HG02588 (cell line): ENCODE data around the gene GALNT12.
A peak's percentile ranks its signal among the peaks of the same experiment; 100 is the strongest.

Experiments used
- ATAC-seq: cut with Tn5 transposase; IDR thresholded peaks from one replicate; pipeline ENCODE4 v1.9.1; 2021; ENCODE audit warnings: mild to moderate bottlenecking, moderate library complexity; ENCODE audit not compliant: unreplicated experiment

GALNT12 gene

DNA sequence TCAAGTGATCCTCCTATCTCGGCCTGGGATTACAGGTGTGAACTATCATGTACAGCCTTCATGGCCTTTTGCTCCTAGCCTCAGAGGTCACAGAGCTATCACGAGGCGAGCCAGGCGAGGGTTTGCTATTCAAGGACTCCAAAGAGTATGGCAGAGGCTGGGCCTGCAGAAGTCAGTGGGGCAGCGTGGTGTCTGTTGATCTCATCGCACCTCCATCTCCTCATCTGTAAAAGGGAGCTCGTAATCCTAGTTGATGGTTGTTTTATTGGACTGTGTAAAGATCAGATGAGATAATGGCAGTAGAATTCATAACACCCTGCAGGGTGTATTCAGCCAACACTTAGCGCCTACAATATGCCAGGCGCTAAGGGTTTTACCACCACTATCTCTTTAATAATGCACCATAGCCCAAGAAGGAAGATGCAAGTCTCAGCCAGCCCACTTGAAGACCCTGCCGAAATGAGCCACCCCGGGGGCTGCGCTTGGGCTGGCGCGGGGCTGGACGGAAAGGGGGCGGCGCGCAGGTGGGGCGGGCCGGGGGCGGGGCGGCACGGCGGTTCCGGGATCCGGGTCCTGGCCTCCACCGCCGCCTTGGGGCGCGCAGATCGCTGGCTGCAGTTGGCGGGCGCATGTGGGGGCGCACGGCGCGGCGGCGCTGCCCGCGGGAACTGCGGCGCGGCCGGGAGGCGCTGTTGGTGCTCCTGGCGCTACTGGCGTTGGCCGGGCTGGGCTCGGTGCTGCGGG, at the start of gene GALNT12:
TSS of gene GALNT12 (plus strand) at position 601 of the 744 bp plus-strand sequence. CDS start at position 630, 29 bp downstream.
- ATAC-seq: peak; percentile 55

- ATAC-seq: no peak
These were observed 47.2 kb upstream of the GALNT12 start for GRCh38 chr9:98760231-98760630.

DNA sequence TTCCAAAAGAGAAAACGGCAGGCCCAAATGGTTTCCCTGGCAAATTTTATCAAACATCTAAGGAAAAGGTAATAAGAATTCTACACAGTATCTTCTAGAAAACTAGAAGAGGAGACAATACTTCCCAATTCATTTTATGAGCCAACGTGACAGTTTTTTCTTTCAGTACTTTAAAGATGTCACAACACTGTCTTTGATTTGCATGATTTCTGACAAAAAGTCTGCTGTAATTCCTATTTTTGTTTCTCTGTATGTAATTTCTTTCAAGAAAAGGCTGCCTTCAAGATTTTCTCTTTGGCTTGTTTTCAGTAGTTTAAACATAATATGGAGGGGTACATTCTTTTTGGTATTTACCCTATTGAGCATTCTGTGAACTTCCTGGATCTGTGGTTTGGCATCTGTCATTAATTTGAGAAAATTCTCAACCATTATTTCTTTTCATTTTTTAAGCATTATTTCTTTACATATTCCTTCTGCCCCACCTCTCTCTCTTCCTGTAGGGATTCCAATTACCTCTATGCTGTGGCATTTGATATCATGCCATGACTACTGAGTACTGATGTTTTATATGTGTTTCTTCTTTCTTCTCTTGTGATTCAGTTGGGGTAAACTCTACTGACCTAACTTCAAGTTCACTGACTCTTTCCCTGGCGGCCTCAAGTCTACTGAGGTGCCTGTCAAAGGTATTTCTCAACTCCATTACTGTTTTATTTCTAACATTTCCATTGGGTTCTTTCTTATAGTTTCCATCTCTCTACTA, 43.3 kb upstream of the GALNT12 start:
- ATAC-seq: no peak

DNA sequence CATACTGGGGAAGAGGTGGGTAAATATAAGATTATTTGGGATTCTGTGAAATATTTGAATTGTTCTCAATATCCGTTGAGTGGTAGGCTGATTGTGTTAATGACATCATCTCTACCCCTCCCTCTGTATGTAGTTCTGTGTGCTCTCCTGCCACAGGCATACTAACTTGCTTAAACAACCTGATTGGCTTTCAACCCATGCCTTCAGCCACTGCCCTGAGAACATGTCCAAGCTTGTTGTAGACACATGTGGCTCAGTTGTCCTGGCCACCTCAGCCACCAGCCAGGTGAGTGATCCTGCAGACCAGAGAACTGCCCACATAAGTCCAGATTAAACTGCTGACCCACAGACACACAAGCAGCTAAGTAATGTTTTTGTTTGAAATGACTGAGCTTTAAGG, 42.2 kb upstream of the GALNT12 start:
- ATAC-seq: no peak

- no peak for ATAC-seq
These were observed 40.9 kb upstream of the GALNT12 start for GRCh38 chr9:98766586-98766985.

DNA sequence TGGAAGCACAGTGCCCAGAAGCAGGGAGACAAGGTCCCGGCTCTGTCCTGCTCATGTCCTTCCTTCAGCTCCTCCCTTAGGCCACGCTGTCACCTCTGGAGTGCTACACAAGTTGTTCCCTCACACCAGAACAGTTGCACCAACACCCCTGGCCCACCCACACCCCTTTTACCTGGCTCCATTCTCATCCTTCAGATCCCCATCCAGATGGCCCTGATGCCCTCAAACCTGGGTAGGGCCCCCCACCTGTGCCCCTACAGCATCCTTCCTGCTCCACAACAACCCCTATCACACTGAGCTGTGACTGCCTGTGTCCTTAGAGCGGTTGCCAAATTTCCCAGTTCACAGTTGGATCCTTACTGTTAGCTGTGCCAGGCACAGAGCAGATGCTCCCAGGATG, 40.3 kb upstream of the GALNT12 start:
- no peak for ATAC-seq

GRCh38 chr9:98767915-98768314, 39.6 kb upstream of the GALNT12 start:
- no peak for ATAC-seq

GRCh38 chr9:98768344-98768743, 39.1 kb upstream of the GALNT12 start:
- ATAC-seq: no peak

DNA sequence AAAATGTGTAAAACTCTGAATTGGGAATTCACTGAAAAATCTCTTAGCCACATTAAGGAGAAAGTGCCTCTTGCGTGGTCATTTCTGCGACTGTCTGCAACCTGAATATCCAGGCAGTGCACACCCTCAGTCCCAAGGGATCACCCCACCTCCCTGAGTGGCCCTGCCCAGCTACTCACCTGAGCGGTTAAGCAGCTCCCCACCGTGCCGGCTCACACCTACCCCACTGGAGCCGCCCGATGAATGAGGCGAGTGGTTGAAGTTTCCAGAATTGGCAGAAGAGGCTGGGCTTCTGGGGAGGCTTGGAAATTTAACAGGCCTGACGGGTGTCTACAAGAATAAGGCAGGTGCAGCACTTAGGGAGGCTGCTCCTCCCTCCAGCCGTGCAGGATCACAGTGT, 36.8 kb upstream of the GALNT12 start:
- ATAC-seq: no peak

DNA sequence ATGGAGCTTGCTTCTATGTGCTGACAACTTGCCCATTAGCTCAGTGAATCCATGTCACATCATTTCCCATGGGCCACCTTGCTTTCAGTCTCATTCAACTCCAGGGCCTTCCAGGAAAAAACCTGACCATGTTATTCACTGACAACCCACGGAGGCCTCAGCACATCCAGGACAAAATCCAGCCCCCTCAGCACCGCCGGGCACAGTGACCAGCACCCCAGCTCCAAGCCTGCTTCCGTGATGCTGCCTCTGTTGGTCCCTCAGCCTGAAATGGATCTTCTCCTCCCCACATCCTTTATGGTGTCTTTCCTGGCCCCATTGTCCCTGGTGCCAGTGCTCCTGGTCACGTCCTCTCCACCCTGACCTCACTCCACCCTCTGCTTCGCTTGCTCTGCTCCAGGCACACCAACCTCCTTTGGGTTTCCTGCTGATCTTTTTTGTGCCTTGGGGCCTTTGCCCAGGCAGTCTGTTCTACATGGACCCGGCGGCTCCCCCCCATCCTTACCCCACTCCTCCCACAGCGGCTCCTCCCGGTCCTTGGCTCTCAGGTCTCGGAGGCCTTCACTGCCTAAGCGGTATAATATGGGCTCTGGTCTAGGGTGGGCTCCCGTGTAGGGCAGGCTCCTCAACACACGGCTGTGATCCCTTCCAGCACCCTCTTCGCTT, 36.1 kb upstream of the GALNT12 start:
- no peak for ATAC-seq

DNA sequence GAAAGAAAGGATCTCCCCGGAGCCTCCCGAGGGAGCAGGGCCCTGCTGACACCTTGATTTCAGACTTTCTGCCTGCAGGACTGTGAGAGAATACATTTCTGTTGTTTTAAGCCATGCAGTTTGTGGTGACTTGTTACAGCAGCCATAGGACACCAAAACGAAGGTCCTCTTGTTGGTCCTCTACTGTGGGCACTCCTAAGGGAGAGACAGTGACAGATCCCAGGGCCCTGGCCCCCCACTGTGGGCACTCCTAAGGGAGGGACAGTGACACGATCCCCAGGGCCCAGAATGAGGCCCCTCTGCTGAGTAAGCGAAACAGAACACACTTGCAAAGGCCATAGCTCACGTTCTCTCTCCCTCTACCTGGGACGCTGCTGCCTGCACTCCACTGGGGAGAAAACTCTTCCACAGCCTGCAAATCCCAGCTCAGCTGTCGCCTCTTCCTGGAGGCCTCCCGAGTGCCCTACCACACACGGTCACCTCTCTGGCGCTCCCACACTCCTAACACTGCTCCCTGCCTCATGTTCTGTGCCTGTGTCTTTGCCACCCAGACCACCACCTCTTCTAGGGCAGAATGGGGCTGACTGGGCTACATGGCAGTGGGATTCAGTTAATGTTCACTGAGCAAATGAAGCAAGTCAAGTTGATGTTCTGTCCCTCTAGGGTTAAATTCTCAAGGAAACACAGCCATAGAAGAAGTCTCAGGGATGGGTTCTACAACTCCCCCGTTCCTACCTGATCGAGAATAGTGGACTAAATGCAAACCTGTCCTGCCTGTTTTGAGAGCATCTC, 34.9 kb upstream of the GALNT12 start:
- no peak for ATAC-seq

DNA sequence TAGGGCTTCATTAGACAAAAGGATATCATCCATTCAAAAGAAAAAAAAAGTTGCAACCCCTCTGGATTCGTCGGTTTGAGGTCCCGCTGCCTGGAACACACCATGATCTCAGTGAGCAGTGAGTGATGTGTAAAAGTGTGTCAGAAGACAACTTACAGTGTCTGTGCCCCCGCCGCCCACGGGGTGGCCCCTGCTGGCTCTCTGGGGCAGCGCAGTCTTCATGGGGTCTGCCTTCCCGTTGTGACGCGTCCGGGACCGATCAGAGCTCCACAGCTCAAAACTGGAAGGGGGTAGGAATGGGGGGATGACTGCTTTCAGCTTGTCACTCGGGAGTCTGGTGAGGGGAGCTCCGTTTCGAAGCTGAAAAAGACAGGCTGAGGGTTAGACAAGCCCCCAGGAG, 33.7 kb upstream of the GALNT12 start:
- ATAC-seq: no peak

GRCh38 chr9:98774746-98775145, 32.7 kb upstream of the GALNT12 start:
- ATAC-seq: no peak

DNA sequence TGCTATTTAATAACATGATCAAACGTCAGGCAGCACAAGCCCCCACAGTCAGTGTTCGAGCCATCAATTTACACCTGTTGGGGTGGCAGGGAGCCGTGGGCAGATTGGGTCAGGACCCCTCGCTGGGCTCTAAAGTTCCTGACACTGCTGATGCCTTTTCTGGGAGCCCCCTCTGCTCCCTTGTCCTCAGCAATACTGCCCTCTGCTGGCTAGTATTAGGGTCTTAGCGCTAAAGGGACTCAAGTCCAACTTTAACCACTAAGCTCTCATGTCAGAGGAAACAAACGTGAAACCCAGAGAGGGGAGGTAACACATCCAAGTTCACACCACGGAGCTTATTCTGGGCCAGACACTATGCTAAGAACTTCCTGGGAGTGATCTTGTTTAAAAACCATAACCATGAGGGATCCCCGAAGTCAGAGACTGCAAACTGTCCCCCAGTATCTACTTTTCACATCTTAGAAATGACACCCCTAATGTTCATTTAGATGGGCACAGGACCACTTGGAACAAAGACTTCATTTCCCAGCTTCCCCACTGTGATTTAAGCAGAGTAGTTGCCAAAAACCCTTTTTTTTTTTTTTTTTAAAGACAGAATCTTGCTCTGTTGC, 31.5 kb upstream of the GALNT12 start:
- no peak for ATAC-seq

DNA sequence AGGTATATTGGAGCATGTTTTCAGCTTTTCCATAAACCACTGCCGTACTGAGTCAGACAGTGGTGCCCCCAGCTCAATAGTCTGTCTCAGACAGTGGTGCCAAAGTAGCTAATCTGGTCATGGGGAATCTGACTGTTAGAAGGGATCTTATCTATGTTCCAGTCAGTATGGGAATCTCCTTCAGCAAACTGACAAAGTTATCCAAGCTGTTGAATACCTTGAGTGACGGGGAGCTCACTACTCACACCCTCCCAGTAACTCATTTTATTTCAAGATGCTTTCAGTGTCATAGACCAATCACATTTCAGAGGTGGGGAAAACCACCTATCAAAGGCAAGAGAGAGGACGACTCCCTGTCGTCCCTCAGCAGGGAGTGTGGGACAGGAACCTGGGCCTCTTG, 29.9 kb upstream of the GALNT12 start:
- ATAC-seq: no peak

GRCh38 chr9:98778251-98778650, 29.2 kb upstream of the GALNT12 start:
- no peak for ATAC-seq

DNA sequence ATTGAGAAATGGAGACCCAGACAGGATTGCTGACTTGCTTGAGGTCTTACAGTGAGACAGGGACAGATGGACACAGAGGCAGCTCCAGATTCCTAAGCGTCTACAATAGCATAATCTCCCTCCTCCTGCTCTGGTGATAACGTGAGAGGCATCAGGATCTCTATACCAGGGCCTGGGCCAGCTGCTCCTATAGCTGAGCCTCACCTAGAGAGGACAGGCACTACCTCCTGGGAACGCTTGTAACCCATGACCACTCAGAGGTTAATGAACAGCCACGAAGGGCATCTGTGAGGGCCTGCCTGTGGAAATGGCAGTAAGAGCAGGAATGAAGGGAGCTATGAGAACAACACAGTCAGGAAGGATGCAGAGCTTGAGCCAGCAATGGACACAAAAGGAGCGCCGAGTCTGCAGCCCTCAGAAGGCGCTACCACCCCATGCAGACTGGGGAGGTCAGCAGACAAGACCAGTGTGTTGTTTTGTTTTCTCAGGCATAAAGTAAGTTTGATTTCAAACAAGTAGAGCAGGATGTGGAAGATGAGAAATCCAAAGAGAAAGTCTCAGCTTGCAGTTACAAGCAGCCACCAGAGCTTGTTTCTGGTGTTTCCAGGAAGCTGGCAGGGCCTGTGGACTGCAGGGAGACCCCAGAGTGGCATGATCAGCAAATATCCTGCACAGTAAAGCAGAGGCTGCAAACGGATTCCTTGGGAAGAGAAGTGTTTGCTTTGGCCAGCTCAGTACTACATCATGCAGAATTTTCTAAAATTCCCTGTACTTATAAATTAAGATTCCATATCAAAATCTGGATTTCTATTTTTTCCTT, 28.5 kb upstream of the GALNT12 start:
- no peak for ATAC-seq

GRCh38 chr9:98780059-98780749, 27.3 kb upstream of the GALNT12 start:
- no peak for ATAC-seq
